ENCODE results near the gene SURF6. TPM values are rescaled to one million over a fixed set of nuclear protein-coding genes. Genes with fewer than 3 reads are reported as not detected.

SURF6 gene
- total and polyA plus RNA-seq, 2 of the 8 experiments (the other 6 are each of a cell fraction or from before 2014, with no cell fraction given), result 6.1 to 23.7 TPM

- H2BK120ac ChIP-seq (replicated peaks; ENCODE audit: low read depth, low read length), result no peak overlapping the region
- no peak overlapping the region for H3K56ac ChIP-seq (replicated peaks; ENCODE audit: insufficient read length, low read depth, low read length)
- no peaks in the 10 kb centered on the region for H3K36me3 ChIP-seq (ENCODE audit: control insufficient read depth in 2 of 4, insufficient read depth in 4 of 4, low read length in 3 of 4)
- H2BK15ac ChIP-seq (ENCODE audit: low read length), result no peak overlapping the region
- H3K27me3 ChIP-seq (replicated peaks in 1 of 4; ENCODE audit: control insufficient read depth in 3 of 4, extremely low read depth in 1 of 4, insufficient read depth in 3 of 4, low read length in 3 of 4), result no peaks in the 10 kb centered on the region; a peak in 1 of 7 replicates
- ChIA-PET CTCF (ENCODE audit: partially characterized antibody) (interaction anchor here (0.6 to 2.4 kb wide), 3 partner anchors 9 to 339 kb away, joined by 3 to 6 read pairs (median 5); no protein-coding TSS in a partner anchor), POLR2A (ENCODE audit: partially characterized antibody) (no interaction called here)
- 81% methylated on average over 6 of the region's 6 CpGs; no CpG with 5 or more reads in 1 of the 2 experiments for WGBS, 2 experiments (ENCODE audit: extremely low coverage in 1 of 2, insufficient coverage in 1 of 2, insufficient read length in 1 of 2, insufficient replicate concordance in 2 of 2, low coverage in 1 of 2, low lambda C conversion rate in 2 of 2, missing lambda C conversion rate in 1 of 2)
- H3K4me2 ChIP-seq (ENCODE audit: insufficient read depth in 1 of 2, low read depth in 2 of 2, low read length in 2 of 2), result no peak overlapping the region
- no peak overlapping the region for H3K23ac ChIP-seq (ENCODE audit: insufficient read length)
- H3K9ac ChIP-seq (replicated peaks in 1 of 4; ENCODE audit: extremely low read depth in 1 of 4, low read depth in 3 of 4, low read length in 3 of 4), result no peak overlapping the region
- no peak for TF ChIP-seq JUN (IDR thresholded peaks at IDR 0.05; ENCODE audit: low read depth, low read length)
- no peak for TF ChIP-seq YY1 (IDR thresholded peaks at IDR 0.05; ENCODE audit: low read depth, low read length)
- TF ChIP-seq MAX (IDR thresholded peaks at IDR 0.05), result no peak
- TF ChIP-seq TBP (IDR thresholded peaks at IDR 0.05; ENCODE audit: low read depth, low read length), result no peak
- no peak for TF ChIP-seq HDAC6 (IDR thresholded peaks at IDR 0.05; ENCODE audit: low read depth, low read length)
- TF ChIP-seq POLR2A (IDR thresholded peaks at IDR 0.05; ENCODE audit: control extremely low read depth in 1 of 2, low read depth in 2 of 2, low read length in 2 of 2), result no peak
- TF ChIP-seq EGR1 (IDR thresholded peaks at IDR 0.05; ENCODE audit: borderline replicate concordance, low read depth, low read length), result no peak
- no peak for TF ChIP-seq SUZ12 (IDR thresholded peaks at IDR 0.05; ENCODE audit: low read length)
- no peak for TF ChIP-seq RFX5 (IDR thresholded peaks at IDR 0.05; ENCODE audit: borderline replicate concordance, low read depth, low read length)
- no peak for TF ChIP-seq JUND (IDR thresholded peaks at IDR 0.05; ENCODE audit: low read length)
- no peak for TF ChIP-seq RAD21 (IDR thresholded peaks at IDR 0.05 in 1 of 2, conservative IDR thresholded peaks at IDR 0.05 in 1 of 2; ENCODE audit: low read depth in 2 of 2, low read length in 2 of 2)
- no peak for TF ChIP-seq TAF1 (IDR thresholded peaks at IDR 0.05; ENCODE audit: low read depth, low read length)
- TF ChIP-seq SAP30 (IDR thresholded peaks at IDR 0.05; ENCODE audit: insufficient read depth, insufficient replicate concordance, low read length), result no peak
- no peak for TF ChIP-seq CHD1 (IDR thresholded peaks at IDR 0.05; ENCODE audit: low read depth, low read length)
- H3K4me3 ChIP-seq (ENCODE audit: extremely low read depth in 1 of 4, insufficient read depth in 2 of 4, low read depth in 3 of 4, low read length in 4 of 4), result no peak overlapping the region
- no peaks in the 10 kb centered on the region; the same call in 1 of the 2 replicates for H3K23me2 ChIP-seq (ENCODE audit: low read depth, low read length)
- no peak for FAIRE-seq
- H4K8ac ChIP-seq (ENCODE audit: extremely low read depth, insufficient read depth, low read length), result no peak overlapping the region
- no peak overlapping the region for H2BK5ac ChIP-seq (ENCODE audit: low read depth, low read length)
- no peaks in the 10 kb centered on the region for H3K79me1 ChIP-seq (ENCODE audit: low read depth, low read length)
- H4K91ac ChIP-seq (replicated peaks; ENCODE audit: insufficient read length, low read length), result no peak overlapping the region
- no peaks in the 10 kb centered on the region for H3K79me2 ChIP-seq (ENCODE audit: control insufficient read depth in 1 of 2, insufficient read depth in 2 of 2, low read length in 2 of 2)
- no peaks in the 10 kb centered on the region for H3K4me1 ChIP-seq (replicated peaks in 1 of 4; ENCODE audit: control insufficient read depth in 3 of 4, insufficient read depth in 4 of 4, low read length in 3 of 4)
- no peaks in the 10 kb centered on the region for H4K20me1 ChIP-seq (replicated peaks in 1 of 2; ENCODE audit: control insufficient read depth in 1 of 2, insufficient read depth in 2 of 2, low read length in 2 of 2)
- no peak overlapping the region for H2AK5ac ChIP-seq (ENCODE audit: low read depth, low read length)
- no peak overlapping the region for H3K4ac ChIP-seq (replicated peaks; ENCODE audit: insufficient read length, low read depth, low read length)
- DNase-seq (ENCODE audit: low read depth in 1 of 2, low spot score in 2 of 2), result no peak
- no peak overlapping the region for H3K18ac ChIP-seq (ENCODE audit: extremely low read depth, low read length)
- no peak overlapping the region for H3K27ac ChIP-seq (ENCODE audit: low read depth, low read length)
- no peak overlapping the region for H2BK20ac ChIP-seq (ENCODE audit: low read length)
- no peak overlapping the region for H2BK12ac ChIP-seq (ENCODE audit: low read depth, low read length)
- H3K9me3 ChIP-seq (ENCODE audit: insufficient read depth in 2 of 2, low read depth in 1 of 2, low read length in 1 of 2), result peaks cover 17 to 18% of the 10 kb centered on the region in 2 experiments
- no peak overlapping the region for H4K5ac ChIP-seq (ENCODE audit: insufficient read length, low read depth, low read length)
- H3K14ac ChIP-seq (ENCODE audit: insufficient read length), result no peak overlapping the region
- no peak overlapping the region for H2AFZ ChIP-seq (ENCODE audit: low read length)
These were observed 50.7 kb downstream of the SURF6 start for GRCh38 chr9:133285252-133285775.
